ENCODE results near the gene ARHGEF10L. TPM values are rescaled to one million over a fixed set of nuclear protein-coding genes. Genes with fewer than 3 reads are reported as not detected.

The ARHGEF10L gene
- total RNA-seq, 1 experiment from 2014 or later = 21.6 TPM

DNA sequence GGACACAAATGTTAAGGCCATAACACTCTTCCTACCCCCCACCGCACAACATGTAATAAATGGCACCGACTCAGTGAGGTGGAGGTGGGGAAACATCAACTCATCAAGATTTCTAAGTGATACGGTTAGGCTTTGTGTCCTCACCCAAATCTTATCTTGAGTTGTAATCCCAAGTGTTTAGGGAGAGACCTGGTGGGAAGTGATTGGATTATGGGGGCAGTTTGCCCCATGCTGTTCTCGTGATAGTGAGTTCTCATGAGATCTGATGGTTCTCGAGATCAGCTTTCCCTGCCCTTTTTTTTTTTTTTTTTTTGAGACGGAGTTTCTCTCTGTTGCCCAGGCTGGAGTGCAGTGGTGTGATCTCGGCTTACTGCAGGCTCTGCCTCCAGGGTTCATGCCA, 164.7 kb downstream of the ARHGEF10L start:
- ChIA-PET POLR2A (ENCODE audit: unreplicated experiment) (no interaction called here), CTCF (no interaction called here)
- Histone ChIP-seq H3K36me3 (ENCODE audit: low read depth) (no peaks in the 10 kb centered on the region), H3K4me2 (no peak overlapping the region), H2AFZ (no peak overlapping the region), H3K27me3 (ENCODE audit: insufficient read depth, low read depth) (peaks cover 6% of the 10 kb centered on the region; the same call in 1 of the 2 replicates), H3K4me1 (replicated peaks; ENCODE audit: insufficient read depth) (no peaks in the 10 kb centered on the region), H4K20me1 (ENCODE audit: insufficient read depth) (no peaks in the 10 kb centered on the region), H3K9me2 (ENCODE audit: insufficient read depth) (no peaks in the 10 kb centered on the region), H3K4me3 (no peak overlapping the region), H3K79me2 (ENCODE audit: low read depth) (no peaks in the 10 kb centered on the region), H3K9me3 (ENCODE audit: insufficient read depth, low read depth) (no peaks in the 10 kb centered on the region), H3F3A (ENCODE audit: insufficient read depth, low read depth) (no peaks in the 10 kb centered on the region), H3K27ac (no peak overlapping the region)
- TF ChIP-seq, protein P1, sequence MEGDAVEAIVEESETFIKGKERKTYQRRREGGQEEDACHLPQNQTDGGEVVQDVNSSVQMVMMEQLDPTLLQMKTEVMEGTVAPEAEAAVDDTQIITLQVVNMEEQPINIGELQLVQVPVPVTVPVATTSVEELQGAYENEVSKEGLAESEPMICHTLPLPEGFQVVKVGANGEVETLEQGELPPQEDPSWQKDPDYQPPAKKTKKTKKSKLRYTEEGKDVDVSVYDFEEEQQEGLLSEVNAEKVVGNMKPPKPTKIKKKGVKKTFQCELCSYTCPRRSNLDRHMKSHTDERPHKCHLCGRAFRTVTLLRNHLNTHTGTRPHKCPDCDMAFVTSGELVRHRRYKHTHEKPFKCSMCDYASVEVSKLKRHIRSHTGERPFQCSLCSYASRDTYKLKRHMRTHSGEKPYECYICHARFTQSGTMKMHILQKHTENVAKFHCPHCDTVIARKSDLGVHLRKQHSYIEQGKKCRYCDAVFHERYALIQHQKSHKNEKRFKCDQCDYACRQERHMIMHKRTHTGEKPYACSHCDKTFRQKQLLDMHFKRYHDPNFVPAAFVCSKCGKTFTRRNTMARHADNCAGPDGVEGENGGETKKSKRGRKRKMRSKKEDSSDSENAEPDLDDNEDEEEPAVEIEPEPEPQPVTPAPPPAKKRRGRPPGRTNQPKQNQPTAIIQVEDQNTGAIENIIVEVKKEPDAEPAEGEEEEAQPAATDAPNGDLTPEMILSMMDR (conservative IDR thresholded peaks at IDR 0.05) = no peak
- TF ChIP-seq EZH2 (IDR thresholded peaks at IDR 0.05; ENCODE audit: low read depth) = no peak
- no peak for DNase-seq
- BruUV-seq (replicated peaks) = no TSS peak
- intact Hi-C loops (cut with micrococcal nuclease; ENCODE audit: unreplicated experiment) = no loop called here

DNA sequence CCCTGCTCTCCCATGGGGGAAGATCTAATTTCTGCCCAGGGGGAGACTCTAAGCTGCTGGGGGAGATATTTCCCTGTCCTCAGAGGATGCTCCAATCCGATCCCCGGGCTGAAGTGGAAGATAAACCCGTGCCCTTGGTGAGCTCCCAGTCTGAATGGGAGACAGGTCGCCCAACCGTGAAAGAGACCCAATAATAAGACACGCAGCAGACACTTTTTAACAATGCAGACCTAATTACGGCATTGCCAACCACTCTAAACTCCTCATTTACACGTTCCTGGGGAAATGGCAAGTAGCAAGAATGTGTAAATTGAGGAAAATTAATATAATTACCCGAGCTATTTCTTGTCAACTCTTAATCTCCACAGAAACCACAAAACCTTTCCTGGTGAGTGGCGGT, 166.9 kb downstream of the ARHGEF10L start:
- H3K4me3 ChIP-seq = no peak overlapping the region
- ChIA-PET CTCF (no interaction called here), POLR2A (ENCODE audit: unreplicated experiment) (no interaction called here)
- no peaks in the 10 kb centered on the region for H3K79me2 ChIP-seq (ENCODE audit: low read depth)
- no peaks in the 10 kb centered on the region for H3K9me2 ChIP-seq (ENCODE audit: insufficient read depth)
- no peaks in the 10 kb centered on the region for H3K9me3 ChIP-seq (ENCODE audit: insufficient read depth, low read depth)
- no peaks in the 10 kb centered on the region for H3K4me1 ChIP-seq (replicated peaks; ENCODE audit: insufficient read depth)
- intact Hi-C loops (cut with micrococcal nuclease; ENCODE audit: unreplicated experiment) = no loop called here
- DNase-seq = no peak
- no peaks in the 10 kb centered on the region for H3F3A ChIP-seq (ENCODE audit: insufficient read depth, low read depth)
- no peaks in the 10 kb centered on the region for H4K20me1 ChIP-seq (ENCODE audit: insufficient read depth)
- H3K27me3 ChIP-seq (ENCODE audit: insufficient read depth, low read depth) = peaks cover 6% of the 10 kb centered on the region; the same call in 1 of the 2 replicates
- no peaks in the 10 kb centered on the region for H3K36me3 ChIP-seq (ENCODE audit: low read depth)
- no peak overlapping the region for H2AFZ ChIP-seq
- TF ChIP-seq, protein P1 (conservative IDR thresholded peaks at IDR 0.05) = no peak
- TF ChIP-seq EZH2 (IDR thresholded peaks at IDR 0.05; ENCODE audit: low read depth) = no peak
- no TSS peak for BruUV-seq (replicated peaks)
- H3K27ac ChIP-seq = no peak overlapping the region
- no peak overlapping the region for H3K4me2 ChIP-seq

DNA sequence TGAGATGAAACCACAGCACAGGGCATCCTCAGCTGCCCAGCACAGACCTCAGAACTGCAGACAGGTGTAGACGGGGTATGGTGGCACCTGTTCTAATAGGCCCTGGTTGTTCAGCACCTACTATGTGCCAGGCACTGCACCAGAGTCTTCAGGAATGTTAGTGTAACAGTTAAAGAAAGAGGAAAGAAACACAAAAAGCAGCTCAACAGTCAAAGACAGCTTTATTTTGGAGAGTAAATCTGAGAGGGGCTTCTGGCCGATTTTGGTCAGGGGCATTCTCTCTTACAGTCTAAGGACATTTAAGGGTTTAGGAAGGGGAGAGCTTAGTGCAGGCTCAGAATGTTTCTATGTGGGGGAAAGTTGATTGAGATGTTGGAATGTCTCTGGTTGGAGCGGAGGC, 170.5 kb downstream of the ARHGEF10L start:
- intact Hi-C loops (cut with micrococcal nuclease; ENCODE audit: unreplicated experiment) = no loop called here

More for the DNA sequence above, 170.5 kb downstream of the ARHGEF10L start:
- Histone ChIP-seq H4K20me1 (ENCODE audit: insufficient read depth) (no peaks in the 10 kb centered on the region), H3K9me3 (ENCODE audit: insufficient read depth, low read depth) (no peaks in the 10 kb centered on the region), H3K79me2 (ENCODE audit: low read depth) (no peaks in the 10 kb centered on the region), H3F3A (ENCODE audit: insufficient read depth, low read depth) (no peaks in the 10 kb centered on the region), H2AFZ (no peak overlapping the region), H3K9me2 (ENCODE audit: insufficient read depth) (no peaks in the 10 kb centered on the region), H3K4me1 (replicated peaks; ENCODE audit: insufficient read depth) (no peaks in the 10 kb centered on the region), H3K4me3 (no peak overlapping the region), H3K36me3 (ENCODE audit: low read depth) (no peaks in the 10 kb centered on the region), H3K27ac (no peak overlapping the region), H3K4me2 (no peak overlapping the region), H3K27me3 (ENCODE audit: insufficient read depth, low read depth) (peaks cover 6% of the 10 kb centered on the region; the same call in 1 of the 2 replicates)
- no peak for TF ChIP-seq EZH2 (IDR thresholded peaks at IDR 0.05; ENCODE audit: low read depth)
- TF ChIP-seq, protein P1 (conservative IDR thresholded peaks at IDR 0.05) = no peak
- ChIA-PET CTCF (no interaction called here), POLR2A (ENCODE audit: unreplicated experiment) (no interaction called here)
- no TSS peak for BruUV-seq (replicated peaks)
- no peak for DNase-seq
